ENCODE results near the gene PTPRN2.

The PTPRN2 gene

DNA sequence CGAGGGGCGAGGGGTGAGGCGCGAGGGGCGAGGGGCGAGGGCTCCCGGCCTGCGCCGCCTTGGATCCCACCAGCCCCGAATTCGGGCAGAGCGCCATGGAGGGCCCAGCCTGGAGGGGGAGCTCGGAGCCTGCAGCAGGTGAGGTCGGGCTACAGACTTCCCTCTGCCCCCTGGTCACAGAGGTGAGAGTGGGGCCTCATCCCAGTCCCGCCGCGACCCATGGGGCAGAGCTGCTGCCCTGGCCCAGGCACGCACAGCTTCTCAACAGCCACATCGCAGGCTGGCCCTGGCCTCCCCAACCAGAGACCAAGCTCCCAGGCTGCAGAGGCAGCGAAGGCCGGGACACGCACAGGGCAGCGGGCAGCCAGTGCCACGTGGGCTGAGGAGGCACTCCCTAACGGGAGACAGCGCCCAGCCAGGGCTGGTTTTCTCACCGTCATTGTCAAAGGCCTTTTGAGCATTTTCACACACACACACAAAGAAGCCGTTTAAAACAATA, 191.8 kb downstream of the PTPRN2 start:
- no peak for DNase-seq (ENCODE audit: low spot score)
- TF ChIP-seq, protein P1, sequence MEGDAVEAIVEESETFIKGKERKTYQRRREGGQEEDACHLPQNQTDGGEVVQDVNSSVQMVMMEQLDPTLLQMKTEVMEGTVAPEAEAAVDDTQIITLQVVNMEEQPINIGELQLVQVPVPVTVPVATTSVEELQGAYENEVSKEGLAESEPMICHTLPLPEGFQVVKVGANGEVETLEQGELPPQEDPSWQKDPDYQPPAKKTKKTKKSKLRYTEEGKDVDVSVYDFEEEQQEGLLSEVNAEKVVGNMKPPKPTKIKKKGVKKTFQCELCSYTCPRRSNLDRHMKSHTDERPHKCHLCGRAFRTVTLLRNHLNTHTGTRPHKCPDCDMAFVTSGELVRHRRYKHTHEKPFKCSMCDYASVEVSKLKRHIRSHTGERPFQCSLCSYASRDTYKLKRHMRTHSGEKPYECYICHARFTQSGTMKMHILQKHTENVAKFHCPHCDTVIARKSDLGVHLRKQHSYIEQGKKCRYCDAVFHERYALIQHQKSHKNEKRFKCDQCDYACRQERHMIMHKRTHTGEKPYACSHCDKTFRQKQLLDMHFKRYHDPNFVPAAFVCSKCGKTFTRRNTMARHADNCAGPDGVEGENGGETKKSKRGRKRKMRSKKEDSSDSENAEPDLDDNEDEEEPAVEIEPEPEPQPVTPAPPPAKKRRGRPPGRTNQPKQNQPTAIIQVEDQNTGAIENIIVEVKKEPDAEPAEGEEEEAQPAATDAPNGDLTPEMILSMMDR (IDR thresholded peaks at IDR 0.05; ENCODE audit: extremely low read depth, insufficient read depth, missing control alignments) = no peak
- in situ Hi-C loops (cut with MboI; ENCODE audit: low pct_unique_long_range_greater_than_20kb, low sequenced_read_pairs, unreplicated experiment) = no loop called here

DNA sequence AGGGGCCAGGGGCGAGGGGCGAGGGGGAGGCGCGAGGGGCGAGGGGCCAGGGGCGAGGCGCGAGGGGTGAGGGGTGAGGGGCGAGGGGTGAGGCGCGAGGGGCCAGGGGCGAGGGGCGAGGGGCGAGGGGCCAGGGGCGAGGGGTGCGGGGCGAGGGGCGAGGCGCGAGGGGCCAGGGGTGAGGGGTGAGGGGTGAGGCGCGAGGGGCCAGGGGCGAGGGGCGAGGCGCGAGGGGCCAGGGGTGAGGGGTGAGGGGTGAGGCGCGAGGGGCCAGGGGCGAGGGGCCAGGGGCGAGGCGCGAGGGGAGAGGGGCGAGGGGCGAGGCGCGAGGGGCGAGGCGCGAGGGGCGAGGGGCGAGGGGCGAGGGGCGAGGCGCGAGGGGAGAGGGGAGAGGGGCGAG, 192.3 kb downstream of the PTPRN2 start:
- DNase-seq (ENCODE audit: low spot score) = no peak
- TF ChIP-seq, protein P1 (IDR thresholded peaks at IDR 0.05; ENCODE audit: extremely low read depth, insufficient read depth, missing control alignments) = no peak
- in situ Hi-C loops (cut with MboI; ENCODE audit: low pct_unique_long_range_greater_than_20kb, low sequenced_read_pairs, unreplicated experiment) = no loop called here

- in situ Hi-C loops (cut with MboI; ENCODE audit: low pct_unique_long_range_greater_than_20kb, low sequenced_read_pairs, unreplicated experiment) = no loop called here
- TF ChIP-seq, protein P1 (IDR thresholded peaks at IDR 0.05; ENCODE audit: extremely low read depth, insufficient read depth, missing control alignments) = peak; percentile 24
- no peak for DNase-seq (ENCODE audit: low spot score)
Observed at GRCh38 chr7:158394936-158395335, 192.7 kb downstream of the PTPRN2 start.

DNA sequence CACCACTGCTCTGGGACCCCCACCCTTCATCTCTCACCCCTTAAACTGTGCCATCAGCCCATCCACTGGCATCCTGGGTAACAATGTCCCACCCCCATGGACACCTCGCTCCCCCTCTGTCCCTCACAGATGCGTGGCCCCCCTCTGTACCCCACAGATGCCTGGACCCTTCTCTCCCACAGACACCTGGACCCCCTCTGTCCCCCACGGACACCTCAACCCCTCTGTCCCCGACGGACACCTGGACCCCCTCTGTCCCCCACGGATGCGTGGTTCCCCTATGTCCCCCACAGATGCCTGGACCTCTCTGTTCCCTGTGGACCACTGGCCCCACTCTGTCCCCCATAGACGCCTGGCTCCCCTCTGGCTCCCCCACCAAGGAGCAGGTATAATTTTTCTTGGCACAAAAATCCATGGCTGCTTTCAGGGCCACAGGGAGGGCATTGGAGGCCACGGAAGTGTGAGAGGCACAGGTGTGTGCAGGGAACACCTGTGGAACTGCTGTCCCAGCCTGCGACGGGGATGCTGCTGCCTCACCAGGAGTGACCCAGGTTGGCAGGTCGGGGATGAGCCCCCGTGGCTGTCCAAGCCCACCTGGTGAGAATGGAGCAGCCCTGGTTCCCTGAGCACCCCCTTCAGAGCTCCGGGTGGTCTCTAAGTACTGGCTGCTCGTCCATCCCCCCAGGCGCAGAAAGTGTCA, 193.5 kb downstream of the PTPRN2 start:
- DNase-seq (ENCODE audit: low spot score) = no peak
- in situ Hi-C loops (cut with MboI; ENCODE audit: low pct_unique_long_range_greater_than_20kb, low sequenced_read_pairs, unreplicated experiment) = no loop called here

GRCh38 chr7:158392251-158392650, 195.4 kb downstream of the PTPRN2 start:
- TF ChIP-seq, protein P1 (IDR thresholded peaks at IDR 0.05; ENCODE audit: extremely low read depth, insufficient read depth, missing control alignments) = no peak
- DNase-seq (ENCODE audit: low spot score) = no peak
- in situ Hi-C loops (cut with MboI; ENCODE audit: low pct_unique_long_range_greater_than_20kb, low sequenced_read_pairs, unreplicated experiment) = no loop called here

More for the DNA sequence above, 193.5 kb downstream of the PTPRN2 start:
- TF ChIP-seq, protein P1 (IDR thresholded peaks at IDR 0.05; ENCODE audit: extremely low read depth, insufficient read depth, missing control alignments) = no peak

DNA sequence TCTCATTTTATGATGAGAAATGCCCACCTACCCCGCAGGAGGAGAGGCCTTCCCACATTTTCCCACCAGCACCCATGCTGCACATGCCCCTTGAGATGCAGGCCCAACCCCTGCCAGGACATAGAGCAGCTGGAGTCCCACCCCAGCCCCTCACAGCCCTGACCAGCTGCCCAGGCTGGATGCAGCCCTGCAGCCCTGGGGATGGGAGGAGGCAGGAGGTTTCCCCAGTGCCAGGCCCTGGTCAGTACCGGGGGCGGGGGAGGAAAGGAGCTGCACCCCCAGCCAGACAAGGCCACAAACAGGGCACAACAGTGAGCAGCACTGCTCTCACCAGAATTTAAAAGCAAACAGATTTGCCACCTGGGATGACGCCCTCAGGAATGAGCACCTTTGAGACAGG, 196.1 kb downstream of the PTPRN2 start:
- DNase-seq (ENCODE audit: low spot score) = no peak
- in situ Hi-C loops (cut with MboI; ENCODE audit: low pct_unique_long_range_greater_than_20kb, low sequenced_read_pairs, unreplicated experiment) = no loop called here
- TF ChIP-seq, protein P1 (IDR thresholded peaks at IDR 0.05; ENCODE audit: extremely low read depth, insufficient read depth, missing control alignments) = no peak
